Mesenchymal stem cell (in vitro differentiated cells and primary cell): ENCODE measurements around the gene IGIP.

Experiments used
- DNase-seq: peaks from one replicate; pipeline ENCODE4 v3.0.0-alpha.2; 2013
- H2AFZ ChIP-seq: one replicate; pipeline ENCODE4 v1.6.1; 2013; ENCODE audit warnings: low read depth, mild to moderate bottlenecking, control low read depth, inconsistent platforms, low read length, moderate library complexity
- H2AK5ac ChIP-seq: 2 replicates; pipeline ENCODE4 v1.6.1; 2013; ENCODE audit warnings: low read length, moderate library complexity, mild to moderate bottlenecking, inconsistent platforms; ENCODE audit not compliant: severe bottlenecking
- H2BK120ac ChIP-seq: one replicate; pipeline ENCODE4 v1.6.1; 2013; ENCODE audit warnings: low read depth, mild to moderate bottlenecking, inconsistent platforms, low read length, moderate library complexity
- H2BK12ac ChIP-seq, 2 experiments: one replicate each; pipeline ENCODE4 v1.6.1; 2013; ENCODE audit warnings: inconsistent platforms in 2 of 2, low read length in 2 of 2, mild to moderate bottlenecking in 2 of 2, moderate library complexity in 2 of 2, control low read depth in 1 of 2
- H2BK15ac ChIP-seq: one replicate; pipeline ENCODE4 v1.6.1; 2013; ENCODE audit warnings: mild to moderate bottlenecking, low read depth, inconsistent platforms; ENCODE audit not compliant: poor library complexity, severe bottlenecking
- H2BK5ac ChIP-seq: 2 replicates; pipeline ENCODE4 v1.6.1; 2013; ENCODE audit warnings: low read depth, mild to moderate bottlenecking, low read length, control low read depth, inconsistent platforms; ENCODE audit not compliant: poor library complexity, severe bottlenecking
- H3K14ac ChIP-seq, 2 experiments: one replicate each; pipeline ENCODE4 v1.6.1; 2013; ENCODE audit warnings: inconsistent platforms in 2 of 2, low read length in 2 of 2, control low read depth in 1 of 2, mild to moderate bottlenecking in 1 of 2, moderate library complexity in 1 of 2
- H3K18ac ChIP-seq, 2 experiments: one replicate each; pipeline ENCODE4 v1.6.1; 2013; ENCODE audit warnings: inconsistent platforms in 2 of 2, low read length in 2 of 2, control low read depth in 1 of 2, low read depth in 1 of 2, mild to moderate bottlenecking in 1 of 2
- H3K23ac ChIP-seq, 2 experiments: one replicate each; pipeline ENCODE4 v1.6.1; 2013; ENCODE audit warnings: inconsistent platforms in 2 of 2, low read length in 2 of 2, mild to moderate bottlenecking in 2 of 2, moderate library complexity in 2 of 2, control low read depth in 1 of 2
- H3K27ac ChIP-seq: 2 replicates; pipeline ENCODE4 v1.5.1; 2013; ENCODE audit warnings: mild to moderate bottlenecking, moderate library complexity, low read length, control low read depth, inconsistent platforms; ENCODE audit not compliant: poor library complexity, severe bottlenecking
- H3K27me3 ChIP-seq, 2 experiments: 2 replicates each; pipeline versions ENCODE4 v1.6.1 to v1.7.0; 2013; ENCODE audit warnings: low read length in 2 of 2, mild to moderate bottlenecking in 2 of 2, moderate library complexity in 2 of 2, control low read depth in 1 of 2, inconsistent platforms in 1 of 2; ENCODE audit not compliant: control insufficient read depth in 1 of 2, insufficient read depth in 1 of 2
- H3K36me3 ChIP-seq, 2 experiments: 2 replicates each; pipeline versions ENCODE4 v1.6.1 to v1.7.0; 2013; ENCODE audit warnings: low read length in 2 of 2, control low read depth in 1 of 2, inconsistent platforms in 1 of 2, low read depth in 1 of 2, mild to moderate bottlenecking in 1 of 2; ENCODE audit not compliant: insufficient read depth in 2 of 2, control insufficient read depth in 1 of 2
- H3K4ac ChIP-seq, 2 experiments: one replicate each; pipeline ENCODE4 v1.6.1; 2013; ENCODE audit warnings: inconsistent platforms in 2 of 2, low read length in 2 of 2, mild to moderate bottlenecking in 2 of 2, moderate library complexity in 2 of 2, control low read depth in 1 of 2, low read depth in 1 of 2
- H3K4me1 ChIP-seq: 2 replicates; pipeline ENCODE4 v1.6.1; 2013; ENCODE audit warnings: low read depth, low read length, control low read depth; ENCODE audit not compliant: control insufficient read depth, insufficient read depth
- H3K4me2 ChIP-seq: 2 replicates; pipeline ENCODE4 v1.6.1; 2013; ENCODE audit warnings: low read length, mild to moderate bottlenecking, inconsistent platforms; ENCODE audit not compliant: poor library complexity, severe bottlenecking
- H3K4me3 ChIP-seq, 2 experiments: 2 replicates each; pipeline versions ENCODE4 v1.5.1 to v1.7.0; 2013; ENCODE audit warnings: low read length in 2 of 2, mild to moderate bottlenecking in 2 of 2, control low read depth in 1 of 2, low read depth in 1 of 2; ENCODE audit not compliant: insufficient read depth in 1 of 2
- H3K79me1 ChIP-seq: replicated peaks from 2 replicates; pipeline ENCODE4 v1.6.1; 2013; ENCODE audit warnings: mild to moderate bottlenecking, control low read depth, low read length, inconsistent platforms; ENCODE audit not compliant: poor library complexity, severe bottlenecking
- H3K9ac ChIP-seq: 2 replicates; pipeline ENCODE4 v1.7.0; 2013; ENCODE audit warnings: mild to moderate bottlenecking, low read length, moderate library complexity
- H3K9me3 ChIP-seq: 2 replicates; pipeline ENCODE4 v1.7.0; 2013; ENCODE audit warnings: mild to moderate bottlenecking, low read length; ENCODE audit not compliant: control insufficient read depth
- H4K8ac ChIP-seq: one replicate; pipeline ENCODE4 v1.6.1; 2013; ENCODE audit warnings: inconsistent platforms, mild to moderate bottlenecking, low read length, moderate library complexity
- H4K91ac ChIP-seq: one replicate; pipeline ENCODE4 v1.6.1; 2013; ENCODE audit warnings: mild to moderate bottlenecking, low read length, inconsistent platforms
- WGBS: methylation state at CpG from one replicate; pipeline ENCODE4 v1.1.7; 2013; ENCODE audit warnings: mixed read lengths; 5-methylcytosine and 5-hydroxymethylcytosine counted together

Gene IGIP

DNA sequence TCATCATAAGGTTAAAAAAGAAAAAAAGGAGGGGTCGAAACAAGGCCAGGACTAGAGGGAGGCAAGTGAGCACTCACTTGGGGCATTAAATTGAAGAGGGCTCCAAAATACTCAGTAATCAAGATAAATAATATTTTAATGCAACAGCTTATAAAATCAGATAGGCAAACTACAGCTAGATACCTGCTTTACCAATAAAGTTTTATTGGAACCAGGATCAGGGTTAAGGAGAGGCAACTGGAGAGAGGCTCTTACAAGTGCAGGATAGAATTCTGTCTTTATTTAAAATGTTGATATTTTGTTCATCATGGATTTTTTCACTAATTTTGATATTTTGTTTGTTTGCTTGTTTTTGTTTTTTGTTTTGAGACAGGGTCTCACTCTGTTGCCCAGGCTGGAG is 42.1 kb upstream of the IGIP start:
- H4K91ac ChIP-seq: no peak overlapping the region
- H3K4ac ChIP-seq: no peak overlapping the region
- no CpG with 5 or more reads among the region's 1 CpG for WGBS

DNA sequence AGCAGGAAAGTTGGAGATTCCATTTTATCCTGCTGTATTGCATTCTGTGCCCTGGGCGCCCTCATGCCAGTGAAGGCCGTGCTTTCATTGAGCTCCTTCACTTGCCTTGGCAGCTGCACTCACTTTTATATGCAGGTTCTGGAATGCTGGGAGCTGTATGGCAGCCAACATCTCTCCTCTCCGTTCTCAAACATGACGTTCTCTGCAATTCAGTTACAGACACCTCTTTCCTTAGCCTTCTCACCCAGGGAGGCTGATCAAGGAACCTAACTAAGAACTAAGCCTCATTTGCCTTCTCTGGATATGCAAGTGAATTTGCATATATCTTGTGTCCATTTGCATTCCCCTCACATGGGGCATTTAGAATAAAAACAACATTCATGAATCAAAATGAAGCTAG is 41.2 kb upstream of the IGIP start:
- no peak for DNase-seq
- no peaks in the 10 kb centered on the region for H3K79me1 ChIP-seq
- no peak overlapping the region for H3K4ac ChIP-seq
- H2AK5ac ChIP-seq: no peak overlapping the region
- no peak overlapping the region for H2BK12ac ChIP-seq
- H3K4me2 ChIP-seq: no peak overlapping the region
- no peak overlapping the region for H2BK15ac ChIP-seq
- no peak overlapping the region for H3K27ac ChIP-seq
- H3K4me1 ChIP-seq: no peaks in the 10 kb centered on the region
- H4K8ac ChIP-seq: no peak overlapping the region
- peaks cover 8% of the 10 kb centered on the region for H3K9me3 ChIP-seq
- H3K27me3 ChIP-seq: peaks cover 6 to 32% of the 10 kb centered on the region in 2 experiments
- no peak overlapping the region for H2BK5ac ChIP-seq
- H3K18ac ChIP-seq: no peak overlapping the region
- no peak overlapping the region for H3K9ac ChIP-seq
- H2AFZ ChIP-seq: no peak overlapping the region
- 42% methylated on average over 4 of the region's 4 CpGs for WGBS
- H3K23ac ChIP-seq: no peak overlapping the region
- H4K91ac ChIP-seq: no peak overlapping the region
- H3K36me3 ChIP-seq: no peaks in the 10 kb centered on the region
- H3K14ac ChIP-seq: no peak overlapping the region
- no peak overlapping the region for H3K4me3 ChIP-seq
- no peak overlapping the region for H2BK120ac ChIP-seq

More for the DNA sequence above, 42.1 kb upstream of the IGIP start:
- no peak overlapping the region for H2AFZ ChIP-seq
- no peaks in the 10 kb centered on the region for H3K79me1 ChIP-seq
- no peak overlapping the region for H3K14ac ChIP-seq
- no peak for DNase-seq
- no peak overlapping the region for H3K27ac ChIP-seq
- H3K18ac ChIP-seq: no peak overlapping the region
- no peak overlapping the region for H3K4me2 ChIP-seq
- no peak overlapping the region for H2BK5ac ChIP-seq
- no peak overlapping the region for H2AK5ac ChIP-seq
- no peak overlapping the region for H2BK12ac ChIP-seq
- H3K4me1 ChIP-seq: no peaks in the 10 kb centered on the region
- no peak overlapping the region for H3K4me3 ChIP-seq
- H4K8ac ChIP-seq: no peak overlapping the region
- H3K27me3 ChIP-seq: peaks cover 6 to 36% of the 10 kb centered on the region in 2 experiments
- no peak overlapping the region for H2BK120ac ChIP-seq
- H3K9me3 ChIP-seq: no peaks in the 10 kb centered on the region
- H2BK15ac ChIP-seq: no peak overlapping the region
- no peaks in the 10 kb centered on the region for H3K36me3 ChIP-seq
- no peak overlapping the region for H3K23ac ChIP-seq
- no peak overlapping the region for H3K9ac ChIP-seq

DNA sequence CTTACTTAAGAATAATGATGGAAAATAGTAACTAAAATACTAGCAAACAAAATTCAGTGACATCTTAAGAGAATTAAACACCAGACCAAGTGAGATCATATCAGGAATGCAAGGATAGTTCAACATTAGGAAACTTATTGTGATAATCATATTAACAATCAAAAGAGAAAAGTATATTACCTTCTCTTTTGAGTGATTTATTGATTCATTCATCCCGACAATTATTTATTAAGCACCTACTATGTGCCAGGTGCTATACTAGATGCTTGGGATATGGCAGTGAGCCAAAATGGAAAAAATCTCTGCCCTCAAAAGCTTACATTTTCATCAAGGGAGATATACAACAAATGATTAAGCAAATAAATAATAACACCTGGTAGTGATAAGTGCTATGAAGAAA is 35.5 kb upstream of the IGIP start:
- Histone ChIP-seq H3K4me2 (no peak overlapping the region), H2BK120ac (no peak overlapping the region), H3K9ac (no peak overlapping the region), H2BK12ac (no peak overlapping the region), H2AK5ac (no peak overlapping the region), H2AFZ (no peak overlapping the region), H4K91ac (no peak overlapping the region), H3K9me3 (peaks cover 32% of the 10 kb centered on the region), H3K4ac (no peak overlapping the region), H3K18ac (no peak overlapping the region), H3K27me3 (peaks cover 0 to 16% of the 10 kb centered on the region in 2 experiments), H3K79me1 (no peaks in the 10 kb centered on the region), H3K27ac (no peak overlapping the region), H4K8ac (no peak overlapping the region), H2BK15ac (no peak overlapping the region), H3K4me1 (no peaks in the 10 kb centered on the region), H3K14ac (no peak overlapping the region), H3K36me3 (no peaks in the 10 kb centered on the region), H3K23ac (no peak overlapping the region), H2BK5ac (no peak overlapping the region), H3K4me3 (no peak overlapping the region)
- WGBS: no CpG with 5 or more reads among the region's 1 CpG
- DNase-seq: no peak

DNA sequence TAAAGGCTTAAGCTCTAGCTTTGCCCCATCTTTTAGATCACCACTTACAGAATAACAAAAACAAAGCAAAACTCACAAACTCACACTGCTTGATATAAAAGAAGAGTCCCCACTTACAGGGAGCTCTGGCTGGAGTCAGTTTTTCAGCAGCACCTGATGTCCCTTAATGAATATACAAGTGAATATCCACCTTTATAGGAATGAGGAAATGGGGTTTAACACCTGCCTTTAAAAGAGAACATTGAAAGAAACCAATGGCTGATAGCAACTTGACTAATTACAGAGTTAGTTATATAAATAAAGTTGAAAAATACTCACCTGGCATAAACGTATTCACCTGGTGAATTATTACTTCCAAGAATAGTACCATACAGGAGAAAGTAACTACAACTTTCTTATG is 32.6 kb upstream of the IGIP start:
- Histone ChIP-seq H3K4ac (no peak overlapping the region), H2BK15ac (no peak overlapping the region), H3K14ac (no peak overlapping the region), H3K79me1 (no peaks in the 10 kb centered on the region), H3K9ac (no peak overlapping the region), H2AK5ac (no peak overlapping the region), H3K4me3 (no peak overlapping the region), H3K18ac (no peak overlapping the region), H2BK5ac (no peak overlapping the region), H2BK12ac (no peak overlapping the region), H4K91ac (no peak overlapping the region), H2BK120ac (no peak overlapping the region), H3K4me1 (no peaks in the 10 kb centered on the region), H3K4me2 (no peak overlapping the region), H3K27me3 (peaks cover 0 to 15% of the 10 kb centered on the region in 2 experiments), H3K27ac (no peak overlapping the region), H3K23ac (no peak overlapping the region), H3K36me3 (no peaks in the 10 kb centered on the region), H3K9me3 (peaks cover 32% of the 10 kb centered on the region), H2AFZ (no peak overlapping the region), H4K8ac (no peak overlapping the region)
- DNase-seq: no peak
- no CpG with 5 or more reads among the region's 1 CpG for WGBS
